HepG2 (cell line): ENCODE data around the gene CYP4F8. TPM values are rescaled to one million over a fixed set of nuclear protein-coding genes. Genes with fewer than 3 reads are reported as not detected.

Experiments
- ATAC-seq: fragments of 200-7000 bp; cut with Tn5 transposase; 3 replicates; pipeline ENCODE4 v1.9.1; 2020; ENCODE audit warnings: mild to moderate bottlenecking, moderate library complexity
- BruUV-seq: library from RNA; stranded (reverse); fragments of 400-500 nt; replicated peaks from 2 replicates; lab custom pipeline; 2021; lab: Mats Ljungman, UMichigan
- CTCF ChIA-PET: fragments of 300-600 bp; formaldehyde crosslinking; extraction: SDS; loops from one replicate; lab custom pipeline; 2021; ENCODE audit warnings: low total read pairs, inconsistent platforms, low intra/inter-chr PET ratio; lab: Yijun Ruan, JAX
- POLR2A ChIA-PET: fragments of 350-600 bp; sonication (Branson Sonifier 250); formaldehyde crosslinking; loops from one replicate; lab custom pipeline; 2020; ENCODE audit warnings: antibody characterized with exemption, inconsistent platforms; lab: Yijun Ruan, JAX
- DNase-seq: peaks from one replicate; pipeline ENCODE4 v3.0.0-alpha.2; 2015; ENCODE audit warnings: low spot score
- FAIRE-seq: peaks from 3 replicates; lab custom pipeline; 2011; peaks lifted over from hg19 to GRCh38; lab: Jason Lieb, UNC
- H2AFZ ChIP-seq: one replicate; pipeline ENCODE4 v1.6.1; 2011; ENCODE audit warnings: low read length, inconsistent platforms
- H3K27ac ChIP-seq: fragments of 300-600 bp; 3 replicates; pipeline ENCODE4 v1.8.0; 2011; ENCODE audit warnings: mixed run types, mild to moderate bottlenecking, mixed read lengths, low read length, inconsistent platforms; ENCODE audit not compliant: insufficient read depth; ENCODE audit errors: extremely low read length
- H3K27me3 ChIP-seq, 2 experiments: fragments of 200-600 bp in 1 of 2; 2 replicates in 1 of 2; 3 replicates in 1 of 2; pipeline versions ENCODE4 v1.6.0 to v1.8.0; 2011; ENCODE audit warnings: low read length in 2 of 2, mild to moderate bottlenecking in 2 of 2, moderate library complexity in 2 of 2, inconsistent platforms in 1 of 2; ENCODE audit not compliant: insufficient read depth in 2 of 2, control insufficient read depth in 1 of 2
- H3K36me3 ChIP-seq, 2 experiments: fragments of 200-600 bp in 1 of 2; replicated peaks in 1 of 2; 2 replicates in 1 of 2; 3 replicates in 1 of 2; pipeline versions ENCODE4 v1.5.1 to v1.8.0; 2011; ENCODE audit warnings: low read length in 2 of 2, inconsistent platforms in 1 of 2; ENCODE audit not compliant: insufficient read depth in 2 of 2, control insufficient read depth in 1 of 2
- H3K4me1 ChIP-seq: 2 replicates; pipeline ENCODE4 v1.5.1; 2012; ENCODE audit warnings: low read length, inconsistent platforms; ENCODE audit not compliant: insufficient read depth
- H3K4me2 ChIP-seq: 2 replicates; pipeline ENCODE4 v1.6.0; 2011; ENCODE audit warnings: low read depth, low read length, inconsistent platforms
- H3K4me3 ChIP-seq, 3 experiments: fragments of 200-600 bp in 1 of 3; sonication (generic), shearing (Covaris generic) in 1 of 3; replicated peaks in 1 of 3; 2 replicates each; pipeline ENCODE4 v1.5.1; 2011 to 2016; ENCODE audit warnings: low read length in 3 of 3, inconsistent platforms in 2 of 3, low read depth in 2 of 3, mild to moderate bottlenecking in 2 of 3, control low read depth in 1 of 3, mixed read lengths in 1 of 3; ENCODE audit not compliant: insufficient read depth in 1 of 3
- H3K79me2 ChIP-seq: one replicate; pipeline ENCODE4 v1.6.1; 2011; ENCODE audit warnings: low read length, inconsistent platforms; ENCODE audit not compliant: insufficient read depth
- H3K9ac ChIP-seq: 2 replicates; pipeline ENCODE4 v1.6.0; 2011; ENCODE audit warnings: mild to moderate bottlenecking, low read depth, low read length, inconsistent platforms; ENCODE audit not compliant: insufficient read depth
- H3K9me3 ChIP-seq: 2 replicates; pipeline ENCODE4 v1.5.1; 2012; ENCODE audit warnings: mild to moderate bottlenecking, low read length
- H4K20me1 ChIP-seq: 2 replicates; pipeline ENCODE4 v1.6.0; 2011; ENCODE audit warnings: inconsistent platforms, mild to moderate bottlenecking, low read length, moderate library complexity; ENCODE audit not compliant: insufficient read depth
- ADNP ChIP-seq: sonication (generic); formaldehyde crosslinking; IDR thresholded peaks from 2 replicates; pipeline ENCODE4 v1.4.0; 2020; ENCODE audit warnings: missing genetic modification reagents
- ATF7-NPFF ChIP-seq: sonication (generic); formaldehyde crosslinking; IDR thresholded peaks from 2 replicates; pipeline ENCODE4 v1.8.1; 2023; ENCODE audit warnings: mild to moderate bottlenecking, low read depth, missing genetic modification reagents, moderate library complexity
- BCLAF1 ChIP-seq: fragments of 450-650 bp; IDR thresholded peaks from 2 replicates; pipeline ENCODE4 v1.6.1; 2017; ENCODE audit warnings: mild to moderate bottlenecking
- FOXK1 ChIP-seq: sonication (generic); formaldehyde crosslinking; IDR thresholded peaks from 2 replicates; pipeline ENCODE4 v1.4.0; 2020; ENCODE audit warnings: low read depth, missing genetic modification reagents, borderline replicate concordance
- GABPB1 ChIP-seq: IDR thresholded peaks from 2 replicates; pipeline ENCODE4 v1.6.1; 2016; ENCODE audit warnings: mild to moderate bottlenecking, missing genetic modification reagents, moderate library complexity, missing compliant biosample characterization
- SRF ChIP-seq: IDR thresholded peaks from 2 replicates; pipeline ENCODE4 v1.6.1; 2011; ENCODE audit warnings: mild to moderate bottlenecking, low read depth, low read length, moderate library complexity
- THAP7 ChIP-seq: sonication (generic); formaldehyde crosslinking; IDR thresholded peaks from 2 replicates; pipeline ENCODE4 v1.8.1; 2023; ENCODE audit warnings: mild to moderate bottlenecking, missing genetic modification reagents
- ZBTB10 ChIP-seq: sonication (generic); formaldehyde crosslinking; IDR thresholded peaks from 2 replicates; pipeline ENCODE4 v1.4.0; 2020; ENCODE audit warnings: missing genetic modification reagents, borderline replicate concordance
- ZNF101 ChIP-seq: sonication (generic); formaldehyde crosslinking; IDR thresholded peaks from 2 replicates; pipeline ENCODE4 v1.4.0; 2020; ENCODE audit warnings: mild to moderate bottlenecking, low read depth, missing genetic modification reagents, borderline replicate concordance
- ZNF24 ChIP-seq: fragments of 450-650 bp; IDR thresholded peaks from 2 replicates; pipeline ENCODE4 v1.6.1; 2017; ENCODE audit warnings: antibody characterized with exemption, mild to moderate bottlenecking
- ZNF251 ChIP-seq: sonication (generic); formaldehyde crosslinking; IDR thresholded peaks from 2 replicates; pipeline ENCODE4 v1.9.0; 2021; ENCODE audit warnings: mild to moderate bottlenecking, missing genetic modification reagents
- ZNF3 ChIP-seq: IDR thresholded peaks from 2 replicates; pipeline ENCODE4 v1.7.0; 2017; ENCODE audit warnings: inconsistent platforms
- ZNF441 ChIP-seq: sonication (generic); formaldehyde crosslinking; IDR thresholded peaks from 2 replicates; pipeline ENCODE4 v1.7.0; 2021; ENCODE audit warnings: missing genetic modification reagents, borderline replicate concordance
- ZNF460 ChIP-seq: sonication (generic); formaldehyde crosslinking; IDR thresholded peaks from 2 replicates; pipeline ENCODE4 v1.5.1; 2020; ENCODE audit warnings: missing genetic modification reagents, mild to moderate bottlenecking, borderline replicate concordance
- ZNF605 ChIP-seq: sonication (generic); formaldehyde crosslinking; IDR thresholded peaks from 2 replicates; pipeline ENCODE4 v1.8.0; 2022; ENCODE audit warnings: mild to moderate bottlenecking, missing genetic modification reagents
- ZNF776 ChIP-seq: sonication (generic); formaldehyde crosslinking; IDR thresholded peaks from 2 replicates; pipeline ENCODE4 v1.4.0; 2020; ENCODE audit warnings: mild to moderate bottlenecking, missing genetic modification reagents
- ZNF784 ChIP-seq: sonication (generic); formaldehyde crosslinking; IDR thresholded peaks from 2 replicates; pipeline ENCODE4 v1.5.1; 2020; ENCODE audit warnings: missing genetic modification reagents, mild to moderate bottlenecking, borderline replicate concordance
- WGBS: methylation state at CpG from one replicate; pipeline ENCODE4 v1.1.6; 2017; ENCODE audit warnings: low lambda C conversion rate; 5-methylcytosine and 5-hydroxymethylcytosine counted together
- in situ Hi-C: cut with HindIII; loops from 2 replicates; pipeline ENCODE4 v1.10.0; 2017; ENCODE audit warnings: low pct_unique_long_range_greater_than_20kb; ENCODE audit not compliant: extremely low pct_ligation_motif_present
- intact Hi-C: fragments of 100-400 bp; cut with micrococcal nuclease; formaldehyde crosslinking; loops from one replicate; pipeline ENCODE4 v1.10.0; 2022; ENCODE audit not compliant: unreplicated experiment
- polyA plus RNA-seq, 8 experiments: library from polyadenylated mRNA; depleted of rRNA in 3 of 8; stranded (reverse) in 7 of 8; unstranded in 1 of 8; fragments of >200 nt; fragmentation: Illumina TruSeq in 4 of 8; extraction: Trizol in 4 of 8; gene quantifications; 2 replicates each; pipeline versions ENCODE4 v1.2.1 to v1.2.3, GENCODE V29; 2011 to 2016; ENCODE audit warnings: low read depth in 4 of 8, missing spikeins in 1 of 8, mixed read lengths in 1 of 8; ENCODE audit not compliant: insufficient read depth in 1 of 8
- total RNA-seq, 5 experiments: library from RNA; depleted of rRNA; stranded (reverse); fragments of >200 nt; fragmentation: Illumina TruSeq; extraction: Trizol; gene quantifications; 2 replicates each; pipeline ENCODE4 v1.2.3, GENCODE V29; 2016; ENCODE audit warnings: low read depth in 1 of 5

The CYP4F8 gene
- total and polyA plus RNA-seq, 2 of the 13 experiments (the other 11 are each of a cell fraction or from before 2014, with no cell fraction given) = not detected

- no peak for TF ChIP-seq ZNF3 (CRISPR knock-in tag)
- no peak for TF ChIP-seq BCLAF1
- no peak for TF ChIP-seq THAP7 (CRISPR knock-in tag)
- TF ChIP-seq GABPB1 (CRISPR knock-in tag) = no peak
- TF ChIP-seq ZBTB10 (CRISPR knock-in tag) = no peak
These were observed 39.6 kb upstream of the CYP4F8 start (continued) for GRCh38 chr19:15575406-15575805.

GRCh38 chr19:15576526-15577156, 38.4 kb upstream of the CYP4F8 start:
- no peak overlapping the region for H3K9ac ChIP-seq
- CTCF ChIA-PET = no interaction called here
- H3K4me1 ChIP-seq = 0 out of 2 replicates have a peak, but pooled peaks cover 6% of the 10 kb centered on the region
- POLR2A ChIA-PET = no interaction called here
- ATAC-seq (no peak), FAIRE-seq (no peak), DNase-seq (no peak)
- H3K9me3 ChIP-seq = no peaks in the 10 kb centered on the region
- intact Hi-C loops (no loop called here), in situ Hi-C loops (no loop called here)
- no peak overlapping the region for H3K4me2 ChIP-seq
- no peak overlapping the region for H3K4me3 ChIP-seq
- H3K27ac ChIP-seq = no peak overlapping the region
- no peaks in the 10 kb centered on the region for H3K79me2 ChIP-seq
- H3K27me3 ChIP-seq = no peaks in the 10 kb centered on the region
- no peak overlapping the region for H2AFZ ChIP-seq
- no peaks in the 10 kb centered on the region for H3K36me3 ChIP-seq
- no TSS peak for BruUV-seq
- H4K20me1 ChIP-seq = no peaks in the 10 kb centered on the region
- 62% methylated on average over 12 of the region's 12 CpGs for WGBS
- TF ChIP-seq ZNF441 (CRISPR knock-in tag) (no peak), ZNF460 (CRISPR knock-in tag) (no peak), ZNF784 (CRISPR knock-in tag) (no peak), ZNF251 (CRISPR knock-in tag) (no peak), ADNP (no peak), FOXK1 (CRISPR knock-in tag) (no peak), ZNF24 (no peak), ATF7-NPFF (CRISPR knock-in tag) (no peak), SRF (no peak), ZNF776 (CRISPR knock-in tag) (no peak), ZNF605 (CRISPR knock-in tag) (no peak), ZNF101 (no peak)
